ENCODE data around the gene FEM1B.

FEM1B gene

GRCh38 chr15:68284616-68285258 is 7.2 kb downstream of the FEM1B start:
- TF ChIP-seq, protein P1, sequence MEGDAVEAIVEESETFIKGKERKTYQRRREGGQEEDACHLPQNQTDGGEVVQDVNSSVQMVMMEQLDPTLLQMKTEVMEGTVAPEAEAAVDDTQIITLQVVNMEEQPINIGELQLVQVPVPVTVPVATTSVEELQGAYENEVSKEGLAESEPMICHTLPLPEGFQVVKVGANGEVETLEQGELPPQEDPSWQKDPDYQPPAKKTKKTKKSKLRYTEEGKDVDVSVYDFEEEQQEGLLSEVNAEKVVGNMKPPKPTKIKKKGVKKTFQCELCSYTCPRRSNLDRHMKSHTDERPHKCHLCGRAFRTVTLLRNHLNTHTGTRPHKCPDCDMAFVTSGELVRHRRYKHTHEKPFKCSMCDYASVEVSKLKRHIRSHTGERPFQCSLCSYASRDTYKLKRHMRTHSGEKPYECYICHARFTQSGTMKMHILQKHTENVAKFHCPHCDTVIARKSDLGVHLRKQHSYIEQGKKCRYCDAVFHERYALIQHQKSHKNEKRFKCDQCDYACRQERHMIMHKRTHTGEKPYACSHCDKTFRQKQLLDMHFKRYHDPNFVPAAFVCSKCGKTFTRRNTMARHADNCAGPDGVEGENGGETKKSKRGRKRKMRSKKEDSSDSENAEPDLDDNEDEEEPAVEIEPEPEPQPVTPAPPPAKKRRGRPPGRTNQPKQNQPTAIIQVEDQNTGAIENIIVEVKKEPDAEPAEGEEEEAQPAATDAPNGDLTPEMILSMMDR (IDR thresholded peaks at IDR 0.05; ENCODE audit: insufficient read depth, low read depth, low read length, missing control alignments): no peak
- no peak overlapping the region for H3K4me3 ChIP-seq (ENCODE audit: low read length)
- DNase-seq (ENCODE audit: low read depth): no peak

GRCh38 chr15:68285259-68285980 is 7.9 kb downstream of the FEM1B start:
- H3K4me3 ChIP-seq (ENCODE audit: low read length): no peak overlapping the region
- DNase-seq (ENCODE audit: low read depth): peak; percentile 68
- TF ChIP-seq, protein P1 (IDR thresholded peaks at IDR 0.05; ENCODE audit: insufficient read depth, low read depth, low read length, missing control alignments): no peak

GRCh38 chr15:68286256-68286655 is 8.7 kb downstream of the FEM1B start:
- H3K4me3 ChIP-seq (ENCODE audit: low read length): no peak overlapping the region
- TF ChIP-seq, protein P1 (IDR thresholded peaks at IDR 0.05; ENCODE audit: insufficient read depth, low read depth, low read length, missing control alignments): no peak
- no peak for DNase-seq (ENCODE audit: low read depth)

DNA sequence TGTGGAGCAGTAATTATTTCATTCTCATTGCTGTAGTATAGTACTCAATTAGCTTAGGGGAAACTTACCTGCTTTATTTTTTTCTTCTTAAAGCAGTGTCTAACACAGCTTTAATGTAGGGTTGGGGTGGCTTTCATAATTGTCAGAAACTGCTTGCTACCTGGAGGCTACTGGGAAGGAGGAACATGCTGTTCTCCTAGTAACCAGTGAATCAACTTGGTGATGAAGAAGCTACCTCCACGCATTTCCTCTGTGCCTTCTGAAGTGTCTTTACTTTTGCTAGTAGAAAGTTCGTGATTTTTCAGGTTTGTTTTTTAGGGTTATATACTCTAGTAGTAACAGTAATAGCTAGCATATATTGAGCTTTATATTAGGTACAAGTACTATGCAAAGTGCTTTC is 11.5 kb downstream of the FEM1B start:
- H3K4me3 ChIP-seq (ENCODE audit: low read length): no peak overlapping the region
- TF ChIP-seq, protein P1 (IDR thresholded peaks at IDR 0.05; ENCODE audit: insufficient read depth, low read depth, low read length, missing control alignments): no peak
- no peak for DNase-seq (ENCODE audit: low read depth)

DNA sequence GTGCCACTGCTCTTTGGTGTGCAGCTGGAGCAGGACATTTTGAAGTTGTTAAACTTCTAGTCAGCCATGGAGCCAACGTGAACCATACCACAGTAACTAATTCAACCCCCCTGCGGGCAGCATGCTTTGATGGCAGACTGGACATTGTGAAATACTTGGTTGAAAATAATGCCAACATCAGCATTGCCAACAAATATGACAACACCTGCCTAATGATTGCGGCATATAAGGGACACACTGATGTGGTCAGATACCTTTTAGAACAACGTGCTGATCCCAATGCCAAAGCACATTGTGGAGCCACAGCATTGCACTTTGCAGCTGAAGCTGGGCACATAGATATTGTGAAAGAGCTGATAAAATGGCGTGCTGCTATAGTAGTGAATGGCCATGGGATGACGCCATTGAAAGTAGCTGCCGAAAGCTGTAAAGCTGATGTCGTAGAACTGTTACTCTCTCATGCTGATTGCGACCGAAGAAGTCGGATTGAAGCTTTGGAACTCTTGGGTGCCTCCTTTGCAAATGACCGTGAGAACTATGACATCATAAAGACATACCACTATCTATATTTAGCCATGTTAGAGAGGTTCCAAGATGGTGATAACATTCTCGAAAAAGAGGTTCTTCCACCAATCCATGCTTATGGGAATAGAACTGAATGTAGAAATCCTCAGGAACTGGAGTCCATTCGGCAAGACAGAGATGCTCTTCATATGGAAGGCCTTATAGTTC is 12.2 kb downstream of the FEM1B start:
- no peak for DNase-seq (ENCODE audit: low read depth)
- TF ChIP-seq, protein P1 (IDR thresholded peaks at IDR 0.05; ENCODE audit: insufficient read depth, low read depth, low read length, missing control alignments): no peak
- H3K4me3 ChIP-seq (ENCODE audit: low read length): no peak overlapping the region

DNA sequence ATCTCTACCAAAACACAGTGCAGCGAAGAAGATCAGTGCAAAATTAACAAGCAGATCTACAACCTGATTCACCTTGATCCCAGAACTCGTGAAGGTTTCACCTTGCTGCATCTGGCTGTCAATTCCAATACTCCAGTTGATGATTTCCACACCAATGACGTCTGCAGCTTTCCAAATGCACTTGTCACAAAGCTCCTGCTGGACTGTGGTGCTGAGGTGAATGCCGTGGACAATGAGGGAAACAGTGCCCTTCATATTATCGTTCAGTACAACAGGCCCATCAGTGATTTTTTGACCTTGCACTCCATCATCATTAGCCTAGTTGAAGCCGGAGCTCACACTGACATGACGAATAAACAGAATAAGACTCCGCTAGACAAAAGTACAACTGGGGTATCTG is 13.2 kb downstream of the FEM1B start:
- H3K4me3 ChIP-seq (ENCODE audit: low read length): no peak overlapping the region
- TF ChIP-seq, protein P1 (IDR thresholded peaks at IDR 0.05; ENCODE audit: insufficient read depth, low read depth, low read length, missing control alignments): no peak
- no peak for DNase-seq (ENCODE audit: low read depth)
